HS-5 (cell line): ENCODE data around the gene CHD6.
A peak's percentile ranks its signal among the peaks of the same experiment; 100 is the strongest.

Experiments
- DNase-seq: peaks from one replicate; pipeline ENCODE4 v3.0.0-alpha.2; 2012; ENCODE audit warnings: low read depth

Gene CHD6

DNA sequence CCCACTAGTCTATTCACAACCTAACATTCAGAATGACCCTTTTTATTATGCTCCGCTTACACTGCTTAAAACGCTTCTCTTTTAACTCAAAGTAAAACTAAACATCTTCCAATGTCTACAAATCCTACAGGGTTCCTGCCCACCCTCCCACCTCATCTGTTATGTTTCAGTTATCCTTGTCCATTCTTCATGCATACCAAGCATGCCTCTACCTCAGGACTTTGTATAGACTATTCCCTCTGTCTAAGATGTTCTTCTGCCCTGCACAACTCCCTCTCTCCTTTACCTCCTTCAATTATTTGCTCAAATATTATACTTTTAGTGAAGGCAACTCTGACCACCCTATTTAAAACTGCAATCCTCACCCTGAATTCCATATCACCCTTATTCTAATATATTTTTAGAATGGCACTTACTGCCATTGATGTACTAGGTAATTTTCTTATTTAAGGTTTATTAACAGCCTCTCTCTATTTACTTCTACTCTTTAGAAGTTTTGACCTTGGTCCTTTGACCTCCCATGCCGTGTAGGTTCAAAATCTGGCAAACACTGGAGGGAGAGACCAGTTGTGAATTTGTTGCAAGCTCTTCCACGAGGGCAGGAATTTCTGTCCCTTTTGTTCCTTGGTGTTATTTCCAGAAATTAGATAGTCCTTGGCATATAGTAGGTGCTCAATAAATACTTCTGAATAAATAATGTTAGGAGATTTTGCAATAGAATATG, 111.8 kb downstream of the CHD6 start:
- DNase-seq = no peak

DNA sequence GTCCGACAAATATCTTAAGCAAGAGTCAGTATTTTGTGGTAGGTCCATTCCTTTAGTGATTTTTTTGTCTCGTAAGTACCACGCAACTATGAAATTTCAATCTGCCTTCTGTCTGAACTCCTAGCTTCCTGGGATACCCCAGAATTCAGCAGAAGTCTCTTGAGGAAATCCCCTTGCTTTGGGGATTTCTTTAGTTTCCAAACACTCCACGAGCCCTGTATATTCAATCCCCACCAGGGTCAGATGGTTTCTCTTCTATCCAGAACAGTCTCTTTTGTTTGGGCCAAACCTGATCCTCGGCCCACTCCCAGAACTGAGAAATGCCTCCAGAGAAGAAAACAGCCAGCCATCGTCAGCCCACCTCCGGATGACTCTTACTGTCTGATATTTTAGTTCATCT, 113.0 kb downstream of the CHD6 start:
- DNase-seq = no peak

DNA sequence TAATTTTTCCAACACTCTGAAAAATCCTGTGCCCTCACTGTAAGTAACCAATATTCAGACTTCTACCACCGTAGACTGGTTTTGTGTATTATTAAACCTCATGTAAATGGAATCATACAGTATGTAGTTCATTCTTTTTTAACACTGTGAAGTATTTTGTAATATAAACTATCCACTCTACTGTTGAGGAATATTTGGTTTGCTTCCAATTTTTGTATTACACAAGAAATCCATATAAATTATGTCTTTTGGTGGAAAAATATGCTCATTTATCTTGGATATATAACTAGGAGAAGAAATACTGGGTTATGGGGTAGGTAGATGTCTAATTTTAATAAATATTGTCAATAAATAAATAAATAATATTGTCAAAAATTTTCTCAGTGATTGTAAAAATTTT, 116.8 kb downstream of the CHD6 start:
- no peak for DNase-seq

DNA sequence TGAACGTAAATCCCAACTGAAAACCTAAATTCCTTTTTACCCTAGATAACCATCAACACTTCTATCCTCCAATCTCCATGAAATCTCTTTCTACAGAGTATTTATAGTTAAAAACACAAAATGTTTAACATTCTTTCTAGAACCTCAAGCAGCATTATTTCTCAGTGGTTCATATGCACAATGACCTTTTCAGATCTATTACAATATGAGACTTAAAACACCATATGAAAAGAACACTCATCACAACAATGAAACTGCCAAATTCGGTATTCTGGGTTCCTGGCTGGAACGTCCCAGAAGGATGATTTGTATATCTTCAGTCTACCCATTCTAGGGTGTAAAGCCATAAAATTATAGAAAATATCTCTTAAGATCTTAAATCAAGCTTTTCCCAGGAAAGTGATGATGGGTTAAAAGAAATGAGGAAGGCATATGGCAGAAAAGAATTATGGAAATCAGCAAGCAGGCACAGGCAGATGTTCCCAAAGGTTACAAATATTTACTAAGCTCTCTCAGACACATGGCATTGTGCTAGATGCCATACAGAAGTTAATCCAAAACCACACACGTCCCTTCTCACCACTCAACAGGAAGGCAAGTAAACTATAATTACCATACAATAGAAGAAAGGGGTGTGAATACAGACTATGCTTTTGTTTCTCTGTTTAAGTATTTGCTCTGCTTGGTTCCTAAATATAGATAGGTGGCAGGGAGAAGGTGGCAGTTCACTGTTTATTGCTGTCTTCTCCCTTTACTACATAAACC, 118.0 kb downstream of the CHD6 start:
- no peak for DNase-seq

DNA sequence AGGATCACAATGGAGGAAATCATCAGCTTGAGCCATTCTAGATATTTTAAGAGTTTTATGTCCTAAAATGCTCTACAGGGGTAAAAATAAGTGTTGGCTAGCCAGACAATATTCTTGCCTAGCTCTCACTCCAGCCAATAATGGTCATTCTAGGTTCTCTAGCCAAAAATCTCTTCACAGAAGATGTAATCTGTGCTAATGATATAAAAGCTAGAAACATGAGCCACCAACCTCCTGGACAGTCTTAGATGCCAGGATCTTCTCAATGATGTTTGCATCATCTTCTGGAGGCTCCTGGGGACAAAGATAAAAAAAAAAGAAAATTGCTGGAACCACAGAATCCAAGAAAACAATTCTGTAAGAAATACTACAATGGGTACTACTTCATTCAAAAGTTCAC, 119.1 kb downstream of the CHD6 start:
- DNase-seq = no peak

DNA sequence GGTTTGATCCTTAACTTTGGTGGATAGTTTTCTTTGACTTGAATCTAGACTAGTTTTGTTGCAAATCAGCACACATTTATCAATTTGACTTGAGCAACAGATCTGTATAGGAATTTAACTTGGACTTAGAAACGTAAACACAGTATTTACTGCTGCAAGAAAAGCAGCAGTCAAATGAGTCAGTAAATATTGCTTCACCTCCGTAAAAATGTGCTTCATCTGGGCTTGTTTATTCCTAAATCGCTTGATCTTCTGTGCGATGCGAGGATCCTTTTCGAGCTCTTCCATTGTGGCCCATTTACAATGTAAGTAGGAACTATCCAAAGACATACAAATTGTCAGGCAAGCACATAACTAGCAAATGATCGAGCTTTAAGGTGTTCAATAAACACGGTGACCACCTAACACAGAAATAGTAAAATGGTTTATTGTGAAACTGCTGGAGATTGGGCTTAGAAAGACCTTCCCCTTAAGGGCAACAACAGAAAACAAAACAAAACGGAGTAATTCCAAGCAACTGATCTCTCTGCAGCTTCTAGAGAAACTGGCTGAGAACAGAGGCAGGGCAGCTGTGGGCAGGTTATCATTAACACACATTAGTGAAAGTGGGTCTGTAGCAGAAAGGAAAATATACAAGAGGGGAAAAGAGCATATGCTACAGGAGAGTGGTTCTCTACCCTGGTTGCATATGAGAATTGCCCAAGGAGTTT, 120.8 kb downstream of the CHD6 start:
- DNase-seq = no peak

DNA sequence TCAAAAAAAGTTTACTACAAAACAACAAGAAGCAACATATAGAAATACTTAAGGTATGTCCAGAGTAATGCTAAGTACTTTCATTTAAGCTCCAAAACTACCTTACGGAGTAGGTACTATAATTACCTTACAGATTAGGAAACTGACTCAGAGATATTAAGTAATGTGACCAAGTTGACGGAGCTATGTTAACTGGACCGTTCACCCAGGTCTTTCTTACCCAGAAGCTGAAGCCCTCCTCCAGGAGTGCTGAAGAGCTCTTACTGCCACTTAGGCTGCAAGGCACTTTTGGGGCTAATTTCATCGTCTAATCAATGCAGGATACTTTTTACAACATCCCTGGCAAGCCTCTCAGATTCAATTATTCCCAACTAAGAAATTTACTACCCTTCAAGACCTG, 123.7 kb downstream of the CHD6 start:
- no peak for DNase-seq

DNA sequence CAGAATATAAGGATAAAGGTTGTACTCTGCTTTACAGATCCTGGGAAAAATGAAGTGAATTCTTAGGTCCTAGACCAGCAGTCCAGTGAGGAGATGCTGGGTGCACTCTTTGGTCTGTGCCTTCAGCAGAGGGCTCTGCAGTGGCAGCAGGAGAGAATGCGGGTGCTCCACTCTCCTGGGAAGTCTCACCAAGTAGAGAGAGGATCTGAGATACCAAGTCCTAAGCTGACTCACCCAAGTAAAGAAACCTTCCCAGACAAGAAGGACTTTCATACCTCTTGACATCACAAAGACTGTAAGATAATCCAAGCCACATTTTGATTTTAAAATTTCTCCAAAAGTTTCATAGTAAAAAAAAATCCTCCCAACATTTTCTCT, 134.6 kb downstream of the CHD6 start:
- peak; percentile 24 for DNase-seq

DNA sequence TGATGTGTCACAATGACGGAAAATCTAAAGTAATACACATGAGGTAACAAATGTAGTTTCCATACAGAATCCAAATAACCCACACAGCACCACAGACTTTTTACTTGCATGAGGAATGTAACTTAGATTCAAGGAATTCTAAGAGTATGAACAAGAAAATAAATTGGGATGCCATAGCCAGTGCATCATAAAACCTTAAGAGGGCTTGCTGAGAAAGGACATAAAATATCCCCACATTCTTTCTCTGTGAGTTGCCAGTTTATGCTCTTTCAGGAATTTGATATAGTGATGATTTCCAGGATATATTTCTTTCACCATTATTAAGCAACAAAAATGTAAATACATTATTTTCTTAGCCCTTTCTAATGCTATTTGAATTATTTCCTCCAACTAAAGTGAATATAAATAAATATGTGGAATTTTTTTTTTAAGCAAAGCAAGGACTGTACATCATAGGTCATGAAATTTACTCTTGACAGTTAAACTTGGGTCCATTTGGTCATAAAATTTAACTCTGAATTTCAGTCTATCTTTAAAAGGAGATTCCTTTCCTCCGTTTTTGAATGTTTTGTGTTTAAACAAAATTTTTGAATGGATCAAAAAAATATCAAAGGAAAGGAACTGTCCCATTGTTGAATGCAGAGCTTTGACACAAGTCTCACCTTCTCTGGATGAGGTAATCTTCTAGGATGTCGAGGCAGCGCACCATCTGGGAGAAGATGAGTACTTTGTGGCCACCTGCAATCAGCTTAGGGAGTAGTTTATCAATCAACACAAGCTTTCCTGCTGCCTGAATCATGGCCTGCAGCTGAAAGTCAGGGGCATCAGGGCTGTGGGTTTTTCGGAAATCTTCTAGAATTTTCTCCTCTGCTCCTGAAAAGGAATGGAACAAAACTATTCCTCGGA, 135.3 kb downstream of the CHD6 start:
- DNase-seq = peak; percentile 96

DNA sequence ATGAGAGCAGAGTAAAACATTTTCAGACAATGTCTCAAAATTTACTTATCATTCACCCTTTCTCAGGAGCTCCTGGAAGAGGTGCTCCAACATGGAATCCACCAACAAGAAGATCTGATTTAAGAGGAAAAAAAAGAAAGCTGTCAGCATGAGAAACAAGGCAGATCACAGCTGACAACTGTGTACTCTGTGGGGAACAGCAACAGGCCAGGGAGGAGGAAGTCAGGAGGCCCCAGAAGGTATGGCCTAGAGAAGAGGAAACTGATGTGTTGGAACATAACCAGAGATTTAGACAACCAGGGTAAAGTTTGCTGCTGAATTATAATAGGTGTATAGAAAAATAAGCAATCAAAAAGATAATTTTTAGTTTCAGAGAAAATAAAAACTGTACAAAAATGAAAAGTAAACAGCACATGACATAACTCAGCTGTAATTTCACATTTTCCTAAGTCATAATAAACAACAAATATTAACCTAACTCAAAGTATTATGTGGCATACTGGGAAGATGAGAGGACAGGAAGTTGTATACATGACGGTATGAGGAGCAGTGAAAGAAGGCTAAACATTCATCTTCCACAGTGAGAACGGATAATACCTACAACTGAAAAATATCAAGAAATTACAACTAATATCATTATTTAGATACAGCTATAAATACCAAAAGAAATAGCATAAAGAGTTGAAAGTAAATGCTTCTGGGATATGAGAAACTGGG, 138.0 kb downstream of the CHD6 start:
- no peak for DNase-seq

DNA sequence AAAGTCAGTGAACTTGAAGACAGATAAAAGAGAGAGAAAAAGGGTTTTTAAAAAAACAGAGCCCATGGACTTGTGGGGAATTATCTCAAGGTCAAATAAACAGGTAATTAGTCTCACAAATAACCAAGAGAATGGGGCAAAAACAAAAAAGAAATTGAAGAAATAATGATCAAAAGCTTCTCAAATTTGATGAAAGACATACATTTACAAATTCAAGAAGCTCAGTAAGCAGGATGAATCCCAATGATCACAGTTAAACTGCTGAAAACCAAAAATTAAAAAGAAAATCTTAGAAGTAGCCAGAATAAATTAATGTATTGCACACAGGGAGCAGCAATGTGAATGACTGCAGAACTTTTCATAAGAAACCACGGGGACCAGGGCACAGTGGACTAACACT, 139.1 kb downstream of the CHD6 start:
- no peak for DNase-seq

DNA sequence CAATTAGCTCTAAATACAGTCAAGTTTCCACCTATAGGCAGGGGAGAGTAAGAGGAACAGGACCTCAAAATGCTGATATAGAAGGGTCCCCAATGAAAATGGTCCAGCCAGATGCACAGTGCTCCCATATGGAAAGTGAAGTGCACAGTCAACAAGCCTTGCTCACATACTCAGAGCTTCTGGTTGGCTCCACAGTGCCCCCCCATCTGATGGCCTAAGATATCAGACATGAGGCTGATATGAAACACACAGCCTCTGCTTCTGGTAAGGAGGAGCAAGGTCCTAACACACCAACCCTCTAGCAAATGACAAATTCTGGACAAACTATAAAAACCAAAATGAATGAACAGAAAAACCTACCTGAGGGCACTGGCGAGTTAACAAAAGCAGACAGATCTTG, 140.2 kb downstream of the CHD6 start:
- DNase-seq = no peak

DNA sequence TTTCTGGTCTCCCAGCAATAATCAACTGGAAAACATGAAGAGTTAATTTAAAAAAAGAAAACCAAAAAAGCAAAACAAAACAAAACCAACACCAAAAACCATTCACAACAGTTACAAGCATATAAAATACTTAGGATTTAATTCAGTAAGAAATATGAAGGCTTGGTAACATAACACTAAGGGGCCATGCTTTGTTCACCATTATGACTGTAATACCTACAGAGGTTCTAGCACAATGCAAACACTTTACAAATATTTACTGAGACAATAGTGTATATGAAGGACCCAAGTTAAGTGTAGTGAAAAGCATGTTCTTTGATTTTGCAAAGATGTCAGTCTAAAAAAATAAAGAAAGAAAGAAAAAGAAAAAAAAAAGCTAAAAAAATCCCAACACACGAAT, 141.7 kb downstream of the CHD6 start:
- no peak for DNase-seq

DNA sequence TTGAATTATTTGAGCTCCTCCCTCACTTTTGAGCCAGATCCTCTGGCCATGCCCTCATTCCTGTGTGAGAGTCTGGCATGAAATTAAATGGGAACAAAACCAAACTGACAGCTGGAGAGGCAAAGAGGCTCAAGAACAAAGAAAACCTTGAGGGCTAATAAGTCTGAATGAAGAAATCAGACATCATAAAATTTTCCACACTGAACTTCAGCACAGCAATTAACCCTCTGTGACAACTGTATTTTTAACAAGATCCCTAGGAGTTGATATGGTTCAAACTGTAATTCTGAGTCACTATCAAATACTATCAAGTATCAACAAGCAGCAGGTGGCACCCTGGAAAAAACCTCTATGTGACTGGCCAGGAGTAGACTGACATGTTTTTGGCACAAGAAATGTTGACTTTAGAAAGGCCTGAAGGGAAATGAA, 142.2 kb downstream of the CHD6 start:
- DNase-seq = no peak

DNA sequence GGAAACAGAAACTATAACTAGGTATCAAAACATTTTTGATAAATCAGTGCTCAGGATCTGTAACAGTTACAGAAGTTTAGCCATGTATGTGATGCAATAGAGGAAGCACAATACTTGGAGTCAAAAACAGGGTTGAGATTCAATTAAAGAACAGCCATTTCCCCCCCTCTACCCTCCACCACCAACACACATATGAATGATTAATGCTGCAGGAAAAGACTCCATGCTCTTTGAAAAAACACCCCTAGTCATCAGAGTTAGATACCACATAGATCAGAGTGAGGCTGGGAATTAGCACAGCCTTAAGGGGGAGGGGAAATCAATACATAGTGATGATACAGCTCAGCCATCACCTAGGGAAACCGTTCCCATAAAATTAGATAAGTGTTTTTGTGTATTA, 142.7 kb downstream of the CHD6 start:
- DNase-seq = no peak

DNA sequence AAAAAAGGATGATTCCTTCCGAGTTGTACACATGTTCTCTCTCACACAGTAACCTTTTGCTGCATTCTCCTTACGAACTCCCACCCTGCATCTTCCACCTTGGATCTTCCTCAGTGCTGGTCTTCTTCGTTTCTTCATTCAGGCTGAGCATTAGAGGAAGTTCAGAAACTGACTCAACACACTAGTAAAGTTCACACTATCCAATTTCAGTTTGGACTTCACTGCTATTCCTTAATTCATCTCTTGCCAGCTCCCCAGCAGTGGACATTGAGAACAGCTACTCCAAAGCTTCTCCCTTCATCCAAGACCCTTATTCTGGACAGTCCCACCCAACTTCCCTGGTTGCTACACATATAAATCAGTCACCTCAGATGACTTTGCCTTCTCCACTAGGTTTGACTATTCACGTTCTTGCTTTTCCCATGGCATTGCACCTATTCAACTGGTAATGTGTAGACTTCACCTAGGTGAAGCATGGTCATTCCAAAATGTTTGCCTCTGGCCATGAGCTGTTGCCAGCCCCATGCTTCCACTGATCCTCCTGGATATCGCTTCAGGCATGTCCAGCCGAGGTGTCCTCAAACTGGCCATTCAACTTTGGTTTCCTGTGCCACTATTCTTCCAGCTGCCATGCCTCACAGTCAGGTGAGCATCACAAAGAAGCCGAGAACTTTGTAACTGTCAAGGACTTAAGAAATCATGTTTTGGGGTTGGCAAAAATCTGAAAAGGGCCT, 147.6 kb downstream of the CHD6 start:
- no peak for DNase-seq

DNA sequence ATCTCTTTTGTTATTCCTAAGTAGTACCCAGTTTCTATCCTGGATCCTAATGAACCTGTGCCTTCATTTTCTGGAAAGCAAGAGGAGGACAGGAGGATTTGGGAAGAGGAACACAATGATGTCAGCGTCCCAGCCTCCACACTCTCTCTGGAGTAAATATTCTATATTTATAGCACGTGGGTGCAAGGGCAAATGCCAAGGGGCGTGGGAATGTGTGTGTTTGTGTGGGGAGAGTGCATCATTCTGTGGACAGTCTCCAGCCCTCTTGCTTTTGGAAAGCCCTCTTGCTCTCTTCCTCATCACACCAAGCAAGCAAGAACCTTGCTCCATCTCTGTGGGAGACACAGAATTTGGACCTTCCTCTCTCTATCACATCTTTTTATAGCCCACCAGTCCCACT, 148.3 kb downstream of the CHD6 start:
- no peak for DNase-seq

DNA sequence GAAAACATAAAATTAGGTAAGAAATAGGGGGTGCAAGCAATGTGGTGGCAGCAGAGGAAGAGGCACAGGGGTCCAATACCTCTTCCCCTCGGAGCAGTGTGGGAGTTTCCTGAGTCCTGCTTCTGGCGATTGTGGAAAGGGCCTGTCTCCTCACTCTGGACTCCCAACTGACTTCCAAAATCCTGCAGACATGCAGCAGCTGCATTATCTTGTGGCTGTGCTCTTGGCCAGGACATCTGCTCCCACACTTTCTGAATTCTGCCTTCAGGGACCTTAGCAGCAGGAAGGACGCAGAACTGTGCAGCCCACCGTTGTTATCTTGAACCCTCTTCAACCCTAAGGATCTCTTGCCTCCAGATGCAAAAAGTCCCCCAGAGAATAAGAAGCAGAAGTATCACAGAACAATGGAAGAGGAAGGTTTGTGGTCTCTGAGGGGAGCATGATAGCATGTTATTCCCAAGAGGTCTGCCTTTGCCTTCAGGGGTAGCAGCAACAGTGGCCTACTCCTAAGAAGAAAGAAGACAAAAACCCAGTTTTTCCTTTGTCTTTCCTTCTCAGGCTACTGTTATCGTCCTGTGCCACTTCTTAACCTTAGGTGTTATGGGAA, 149.1 kb downstream of the CHD6 start:
- no peak for DNase-seq

DNA sequence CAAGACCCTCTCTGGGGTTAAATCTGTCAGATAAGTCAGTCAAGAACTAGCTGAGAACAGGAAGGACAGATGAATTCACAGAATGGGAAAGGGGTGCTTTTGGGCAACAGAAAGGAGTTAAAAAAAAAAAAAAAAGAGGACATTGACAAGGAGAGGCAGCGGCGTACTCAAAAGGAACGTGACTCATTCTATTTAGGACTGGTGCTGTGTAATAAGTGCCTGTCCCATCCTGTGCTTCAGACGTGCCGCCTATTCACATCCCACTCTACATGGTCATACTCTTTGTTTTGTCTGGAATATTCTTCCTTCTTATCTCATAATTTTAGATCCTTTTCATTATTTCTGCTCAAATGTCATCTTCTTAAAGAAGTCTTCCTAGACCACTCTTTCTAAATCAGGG, 150.5 kb downstream of the CHD6 start:
- DNase-seq = no peak

DNA sequence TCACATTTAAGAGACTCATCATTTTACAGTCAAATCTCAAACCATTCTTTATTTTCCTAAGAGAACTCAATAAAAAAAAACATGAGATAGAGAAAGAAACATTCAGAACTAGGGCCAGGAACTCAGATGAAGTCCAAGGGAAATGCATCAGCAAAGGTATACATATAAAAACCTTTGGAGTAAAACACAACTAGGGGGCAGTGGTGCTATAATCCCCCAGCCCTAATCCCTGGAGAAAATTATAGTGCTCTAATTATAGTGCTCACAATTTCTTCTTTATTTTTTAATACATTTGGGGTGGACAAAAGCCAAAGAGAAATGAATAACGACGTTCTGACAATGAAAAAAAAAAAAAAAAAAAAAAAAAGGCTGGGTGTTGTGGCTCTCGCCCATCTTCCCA, 151.0 kb downstream of the CHD6 start:
- DNase-seq = no peak
